Measurements from ENCODE around the gene RP2. TPM values are rescaled to one million over a fixed set of nuclear protein-coding genes. Genes with fewer than 3 reads are reported as not detected.

The RP2 gene
- polyA plus RNA-seq, 3 donors: 2.0 to 8.8 (median 6.2) TPM

GRCh38 chrX:46838974-46839480 lies 2.2 kb downstream of the RP2 start:
- 78 to 94% (median 90%) methylated on average over 1 of the region's 1 CpG for WGBS, 3 donors
- no peak overlapping the region for H3K27ac ChIP-seq (ENCODE audit: low read depth, low read length)

GRCh38 chrX:46840946-46841345 lies 4.1 kb downstream of the RP2 start:
- H3K27ac ChIP-seq (ENCODE audit: low read depth, low read length): no peak overlapping the region
- WGBS, 3 donors: 41 to 83% (median 64%) methylated on average over 1 of the region's 1 CpG

- H3K27ac ChIP-seq (ENCODE audit: low read depth, low read length): no peak overlapping the region
- WGBS, 3 donors: 62 to 84% (median 71%) methylated on average over 1 of the region's 1 CpG
Observed at GRCh38 chrX:46841346-46841745, 4.5 kb downstream of the RP2 start.

GRCh38 chrX:46844913-46845312 lies 8.1 kb downstream of the RP2 start:
- no peak overlapping the region for H3K27ac ChIP-seq (ENCODE audit: low read depth, low read length)

GRCh38 chrX:46849933-46850332 lies 13.1 kb downstream of the RP2 start:
- H3K27ac ChIP-seq (ENCODE audit: low read depth, low read length): no peak overlapping the region

- H3K27ac ChIP-seq (ENCODE audit: low read depth, low read length): no peak overlapping the region
- 88 to 100% (median 95%) methylated on average over 1 of the region's 1 CpG for WGBS, 3 donors
Observed at GRCh38 chrX:46850771-46851170, 13.9 kb downstream of the RP2 start.

- no peak overlapping the region for H3K27ac ChIP-seq (ENCODE audit: low read depth, low read length)
Observed at GRCh38 chrX:46856483-46856882, 19.6 kb downstream of the RP2 start.

- H3K27ac ChIP-seq (ENCODE audit: low read depth, low read length): no peak overlapping the region
- 53 to 100% (median 71%) methylated on average over 1 of the region's 1 CpG for WGBS, 3 donors
Observed at GRCh38 chrX:46860557-46860956, 23.7 kb downstream of the RP2 start.

GRCh38 chrX:46863072-46863471 lies 26.2 kb downstream of the RP2 start:
- no peak overlapping the region for H3K27ac ChIP-seq (ENCODE audit: low read depth, low read length)
- WGBS, 3 donors: 81 to 97% (median 94%) methylated on average over 2 of the region's 2 CpGs

GRCh38 chrX:46864606-46865005 lies 27.8 kb downstream of the RP2 start:
- 90 to 100% (median 96%) methylated on average over 2 of the region's 2 CpGs for WGBS, 3 donors
- H3K27ac ChIP-seq (ENCODE audit: low read depth, low read length): no peak overlapping the region

- 66 to 88% (median 73%) methylated on average over 4 of the region's 4 CpGs for WGBS, 3 donors
- no peak overlapping the region for H3K27ac ChIP-seq (ENCODE audit: low read depth, low read length)
Observed at GRCh38 chrX:46865281-46865680, 28.4 kb downstream of the RP2 start.

GRCh38 chrX:46866726-46867125 lies 29.9 kb downstream of the RP2 start:
- no peak overlapping the region for H3K27ac ChIP-seq (ENCODE audit: low read depth, low read length)

- 53 to 89% (median 57%) methylated on average over 2 of the region's 2 CpGs for WGBS, 3 donors
- H3K27ac ChIP-seq (ENCODE audit: low read depth, low read length): no peak overlapping the region
Observed at GRCh38 chrX:46873746-46874145, 36.9 kb downstream of the RP2 start.

GRCh38 chrX:46876901-46877300 lies 40.1 kb downstream of the RP2 start:
- H3K27ac ChIP-seq (ENCODE audit: low read depth, low read length): no peak overlapping the region

GRCh38 chrX:46882266-46882665 lies 45.4 kb downstream of the RP2 start:
- H3K27ac ChIP-seq (ENCODE audit: low read depth, low read length): no peak overlapping the region
- WGBS, 3 donors: 47 to 92% (median 72%) methylated on average over 1 of the region's 1 CpG

GRCh38 chrX:46884799-46885198 lies 48.0 kb downstream of the RP2 start:
- 78 to 93% (median 80%) methylated on average over 3 of the region's 3 CpGs for WGBS, 3 donors
- no peak overlapping the region for H3K27ac ChIP-seq (ENCODE audit: low read depth, low read length)

- no peak overlapping the region for H3K27ac ChIP-seq (ENCODE audit: low read depth, low read length)
Observed at GRCh38 chrX:46898207-46898606, 61.4 kb downstream of the RP2 start.

- 0 to 11% (median 1%) methylated on average over 11 to 14 of the region's 14 CpGs for WGBS, 3 donors
- no peak overlapping the region for H3K27ac ChIP-seq (ENCODE audit: low read depth, low read length)
Observed at GRCh38 chrX:46903458-46904242, 66.8 kb downstream of the RP2 start.

- no peak overlapping the region for H3K27ac ChIP-seq (ENCODE audit: low read depth, low read length)
- 63 to 76% (median 72%) methylated on average over 2 of the region's 2 CpGs for WGBS, 3 donors
Observed at GRCh38 chrX:46904626-46905025, 67.8 kb downstream of the RP2 start.

- 86 to 95% (median 94%) methylated on average over 3 of the region's 3 CpGs for WGBS, 3 donors
- H3K27ac ChIP-seq (ENCODE audit: low read depth, low read length): no peak overlapping the region
Observed at GRCh38 chrX:46910415-46910814, 73.6 kb downstream of the RP2 start.
